NCI-H187 treated with DMSO at 0.1 percent for 48 hours (cell line): Measurements from ENCODE around the gene CCDC194.
"Not testable (repeated sequence)": the region's sequence is repeated elsewhere in the genome, so short reads cannot be mapped to it uniquely, and the experiment has no call there.

Source experiments
- DNase-seq: peaks from one replicate; lab custom pipeline; 2025; lab: John Stamatoyannopoulos, UW

The CCDC194 gene

DNA sequence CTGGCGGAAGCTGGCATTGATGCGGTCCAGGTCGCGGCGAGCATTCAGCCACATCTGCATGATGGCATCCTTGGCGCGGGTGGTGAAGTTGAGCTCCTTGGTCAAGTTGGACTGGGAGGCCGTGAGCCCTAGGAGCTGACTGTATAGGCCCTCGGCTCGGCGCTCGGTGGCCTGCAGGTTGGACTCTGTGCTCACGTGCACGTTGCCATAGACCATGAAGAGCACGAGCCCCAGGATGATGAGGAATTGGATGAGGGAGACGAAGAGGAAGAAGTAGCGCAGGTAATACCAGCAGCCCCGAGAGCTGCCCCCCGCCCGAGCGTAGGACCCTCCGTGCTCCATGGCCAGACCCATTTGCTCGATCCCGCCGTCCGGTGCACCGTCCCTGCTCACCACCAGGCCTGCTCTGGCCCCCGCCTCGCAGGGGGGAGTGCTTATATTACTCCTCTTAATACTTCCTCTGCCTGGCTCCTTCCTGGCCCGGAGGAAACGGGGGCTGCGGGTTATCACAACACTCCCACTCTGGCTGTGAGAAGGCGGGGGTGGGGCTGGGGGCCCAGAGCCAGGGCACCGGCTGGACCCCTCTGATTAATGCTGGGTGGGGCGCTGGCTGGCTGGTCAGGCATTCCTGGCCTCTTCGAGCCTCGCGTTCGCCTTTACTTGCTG is 16.9 kb downstream of the CCDC194 start, which contains the start of gene PLVAP:
TSS of gene PLVAP (minus strand) at position 408 of the 666 bp plus-strand sequence. CDS start at position 354, 54 bp downstream.
- no peak for DNase-seq

DNA sequence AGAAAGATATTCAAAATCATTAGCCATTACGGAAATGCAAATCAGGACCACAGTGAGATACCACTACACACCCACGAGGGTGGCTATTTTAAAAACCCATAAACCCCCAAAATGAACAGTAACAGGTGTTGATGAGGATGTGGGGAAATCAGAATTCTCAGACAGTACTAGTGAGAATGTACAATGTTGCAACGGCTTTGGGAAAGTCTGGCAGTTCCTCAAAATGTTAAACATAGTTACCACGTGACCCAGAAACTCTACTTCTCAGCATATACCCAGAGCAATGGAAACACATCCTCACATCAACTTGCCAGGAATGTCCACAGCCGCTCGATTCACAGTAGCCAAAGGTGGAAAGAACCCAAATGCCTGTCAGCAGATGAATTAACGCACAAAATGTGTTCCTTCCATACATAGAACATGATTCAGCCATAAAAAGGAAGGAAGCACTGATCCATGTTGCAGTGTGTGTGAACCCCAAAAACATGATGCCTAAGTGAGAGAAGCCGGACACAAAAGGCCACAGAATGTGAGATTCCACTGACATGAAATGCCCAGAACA is 23.9 kb downstream of the CCDC194 start:
- no peak for DNase-seq

DNA sequence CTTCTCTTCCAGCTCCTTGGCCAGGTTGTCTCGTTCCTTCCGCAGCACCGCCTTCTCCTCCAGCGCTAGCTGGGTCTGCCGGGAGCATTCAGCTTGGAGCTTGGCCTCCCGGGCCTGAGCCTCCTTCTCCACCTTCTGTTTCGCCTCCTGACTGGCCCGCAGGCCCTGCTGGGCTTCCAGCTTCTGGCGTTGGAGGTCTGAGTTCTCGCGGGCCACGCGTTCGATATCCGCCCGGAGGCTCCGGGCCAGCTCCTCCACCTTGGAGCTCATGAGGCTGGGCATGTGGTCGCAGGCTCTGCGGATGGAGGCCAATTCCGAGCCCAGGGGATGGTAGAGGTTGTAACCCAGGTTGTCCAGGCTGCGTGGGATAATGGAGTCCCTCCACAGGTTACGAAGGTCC is 28.6 kb downstream of the CCDC194 start:
- DNase-seq = no peak

DNA sequence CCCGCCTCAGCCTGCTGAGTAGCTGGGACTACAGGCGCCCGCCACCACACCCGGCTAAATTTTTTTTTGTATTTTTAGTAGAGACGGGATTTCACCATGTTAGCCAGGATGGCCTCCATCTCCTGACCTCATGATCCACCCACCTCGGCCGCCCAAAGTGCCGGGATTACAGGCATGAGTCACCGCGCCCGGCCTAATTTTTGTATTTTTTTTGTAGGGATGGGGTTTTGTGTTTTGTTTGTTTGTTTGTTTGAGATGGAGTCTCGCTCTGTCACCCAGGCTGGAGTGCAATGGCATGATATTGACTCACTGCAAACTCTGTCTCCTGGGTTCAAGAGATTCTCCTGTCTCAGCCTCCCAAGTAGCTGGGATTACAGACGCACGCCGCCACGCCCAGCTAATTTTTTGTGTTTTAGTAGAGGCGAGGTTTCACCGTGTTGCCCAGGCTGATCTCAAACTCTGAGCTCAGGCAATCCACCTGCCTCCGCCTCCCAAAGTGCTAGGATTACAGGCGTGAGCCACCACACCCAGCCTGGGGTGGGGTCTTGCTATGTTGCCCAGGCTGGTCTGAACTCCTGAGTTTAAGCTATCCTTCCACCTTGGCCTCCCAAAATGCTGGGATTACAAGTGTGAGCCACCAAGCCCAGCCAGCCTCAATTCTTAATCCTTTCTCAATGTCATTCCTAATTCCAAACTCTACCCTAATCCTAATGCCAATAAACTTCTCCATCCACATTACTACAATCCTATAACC is 30.0 kb downstream of the CCDC194 start:
- DNase-seq = not testable (repeated sequence)

DNA sequence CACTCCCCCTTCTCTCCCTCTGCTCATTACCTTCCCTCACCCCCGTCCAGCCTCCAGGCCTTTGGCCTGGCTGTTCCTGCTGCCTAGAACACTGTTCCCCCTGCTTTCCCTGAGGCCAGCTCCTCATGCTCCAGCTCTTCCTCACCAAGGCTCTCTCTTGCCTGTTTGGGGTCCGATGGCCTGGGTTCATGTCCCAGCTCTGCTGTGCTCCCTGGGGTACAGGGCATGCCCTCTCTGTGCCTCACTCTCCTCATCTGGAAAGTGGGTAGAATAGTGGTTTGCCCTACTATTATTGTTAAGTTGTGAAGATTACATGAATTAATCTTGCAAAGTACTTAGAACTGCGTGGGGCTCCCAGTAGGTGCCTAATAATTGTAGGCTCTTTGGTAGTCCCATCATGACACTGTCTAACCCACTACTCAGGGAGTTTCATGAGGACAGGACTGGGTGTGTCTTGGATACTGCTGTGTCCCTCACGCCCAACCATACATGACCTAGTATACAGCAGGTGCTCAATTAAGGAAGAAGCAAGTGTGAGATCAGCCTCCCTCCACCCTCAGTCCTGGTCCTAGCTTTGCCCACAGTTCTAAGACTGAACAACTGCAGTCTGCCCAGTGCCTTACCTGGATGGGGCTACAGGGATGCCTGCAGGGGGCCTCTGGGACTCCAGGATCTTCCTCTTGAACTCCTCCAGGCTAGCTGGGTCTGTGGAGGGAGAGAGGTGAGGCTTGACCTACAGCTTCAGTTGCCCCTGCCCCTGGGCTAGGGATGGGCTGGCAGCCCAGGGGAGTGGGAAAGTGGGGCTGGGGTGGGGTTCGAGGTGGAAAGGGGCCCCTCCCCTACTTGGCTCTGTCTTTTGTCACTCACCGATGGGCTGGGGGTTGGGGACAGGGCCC is 33.8 kb downstream of the CCDC194 start:
- DNase-seq = no peak

DNA sequence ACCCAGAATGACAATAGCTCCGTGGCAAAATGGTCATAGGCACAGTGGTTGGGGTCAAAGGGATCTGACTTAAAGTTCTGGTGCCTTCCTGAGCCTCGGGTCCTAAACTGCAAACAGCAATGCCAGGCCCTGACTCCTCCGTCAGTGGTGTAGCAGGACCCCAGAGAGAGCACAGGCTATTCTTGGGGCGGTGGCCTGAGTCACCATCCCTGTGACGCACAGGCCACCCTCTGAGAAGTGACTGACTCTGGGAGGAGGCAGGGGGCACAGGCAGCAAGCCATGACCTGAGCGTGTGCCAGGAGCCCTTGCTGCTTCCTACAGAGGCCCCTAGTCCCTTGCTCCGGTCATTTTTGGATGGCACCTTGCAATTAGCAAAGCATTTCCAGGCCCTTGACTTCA is 35.6 kb downstream of the CCDC194 start:
- DNase-seq = no peak

DNA sequence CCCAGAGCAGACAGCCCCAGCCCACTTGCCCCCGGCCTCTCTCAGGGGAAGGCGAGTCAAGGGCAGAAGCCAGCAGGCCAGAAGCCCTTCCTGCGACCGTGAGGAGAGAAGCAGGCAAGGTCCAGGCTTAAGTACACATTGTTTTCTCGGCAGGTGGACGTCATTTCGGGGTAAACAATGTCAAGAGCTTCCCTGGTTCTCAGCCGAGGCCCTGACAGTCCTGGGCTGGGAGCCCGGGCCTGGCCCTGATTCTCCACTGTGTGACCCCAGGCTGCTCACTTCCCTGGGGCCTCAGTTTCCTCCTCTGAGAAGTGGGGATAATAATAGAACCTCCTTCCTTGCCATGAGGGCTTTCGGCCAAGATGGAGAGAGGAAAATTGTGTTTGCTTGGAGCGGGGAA is 36.3 kb downstream of the CCDC194 start:
- DNase-seq = no peak

DNA sequence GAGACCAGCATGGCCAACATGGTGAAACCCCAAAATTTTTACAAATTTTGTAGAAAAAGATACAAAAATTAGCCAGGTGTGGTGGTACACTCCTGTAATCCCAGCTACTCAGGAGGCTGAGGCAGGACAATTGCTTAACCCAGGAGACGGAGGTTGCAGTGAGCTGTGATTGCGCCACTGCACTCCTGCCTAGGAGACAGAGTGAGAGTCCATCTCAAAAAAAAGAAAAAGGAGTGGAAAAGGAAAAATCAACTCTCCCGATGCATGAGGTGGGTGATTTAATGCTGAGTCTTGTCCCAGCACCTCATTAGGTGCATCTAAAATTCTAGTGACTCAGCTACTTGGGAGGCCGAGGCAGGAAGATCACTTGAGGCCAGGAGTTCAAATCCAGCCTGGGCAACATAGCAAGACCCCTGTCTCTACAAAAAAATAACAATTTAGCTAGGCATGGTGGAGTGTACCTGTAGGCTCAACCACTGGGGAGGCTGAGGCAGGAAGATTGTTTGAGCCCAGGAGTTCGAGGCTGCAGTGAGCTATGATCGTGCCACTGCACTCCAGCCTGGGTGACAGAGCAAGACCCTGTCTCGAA is 36.8 kb downstream of the CCDC194 start:
- DNase-seq = no peak

DNA sequence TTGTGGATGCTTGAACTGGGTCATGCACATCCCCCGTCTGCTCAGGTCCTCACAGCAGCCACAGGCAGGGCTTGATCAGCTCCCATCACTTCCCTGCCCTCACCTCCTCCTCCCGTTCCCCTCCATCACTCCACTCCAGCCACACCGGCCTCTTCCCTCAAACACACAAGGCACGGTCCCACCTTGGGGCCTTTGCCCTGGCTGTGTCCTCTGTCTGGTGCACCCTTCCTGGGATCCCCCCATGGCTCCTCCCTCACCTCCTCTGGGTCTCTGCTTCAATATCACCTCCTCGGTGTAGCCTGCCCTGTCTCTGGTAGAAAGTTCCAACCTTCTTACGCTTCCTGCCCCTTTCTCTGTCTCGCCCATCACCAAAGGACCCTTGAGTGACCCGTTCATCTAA is 40.6 kb downstream of the CCDC194 start:
- no peak for DNase-seq

DNA sequence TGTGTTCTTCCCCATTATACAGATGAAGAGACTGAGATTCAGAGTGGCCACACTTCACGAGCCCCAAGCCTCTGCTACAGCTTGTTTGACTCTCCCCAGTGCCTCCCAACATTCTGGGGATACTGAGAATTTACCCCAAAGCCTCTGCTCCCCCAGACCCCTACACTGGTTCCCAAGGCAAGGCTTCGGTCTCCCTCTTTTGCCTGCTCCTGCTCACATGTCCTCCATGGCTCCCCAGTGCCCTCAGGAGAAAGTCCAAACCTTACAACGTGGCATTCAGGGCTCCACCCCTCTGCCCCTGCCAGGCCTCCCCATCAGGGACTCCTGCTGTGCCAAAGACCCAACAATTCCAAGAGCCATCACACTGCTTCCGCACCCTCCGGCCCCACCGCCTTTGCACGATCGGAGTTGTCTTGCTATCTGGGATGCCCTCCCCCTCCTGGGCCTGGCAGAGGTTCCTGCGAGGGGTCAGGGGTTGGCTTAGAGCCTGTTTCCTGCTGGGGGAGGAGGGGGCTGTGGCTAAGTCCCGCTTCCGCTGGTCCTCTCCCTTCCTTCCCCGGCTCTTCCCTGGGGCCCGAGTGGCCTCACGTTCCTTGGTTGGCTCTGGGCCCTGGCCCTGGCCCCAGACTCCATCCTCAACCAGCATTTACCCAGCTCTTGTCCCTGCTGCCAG is 41.3 kb downstream of the CCDC194 start:
- DNase-seq = no peak

DNA sequence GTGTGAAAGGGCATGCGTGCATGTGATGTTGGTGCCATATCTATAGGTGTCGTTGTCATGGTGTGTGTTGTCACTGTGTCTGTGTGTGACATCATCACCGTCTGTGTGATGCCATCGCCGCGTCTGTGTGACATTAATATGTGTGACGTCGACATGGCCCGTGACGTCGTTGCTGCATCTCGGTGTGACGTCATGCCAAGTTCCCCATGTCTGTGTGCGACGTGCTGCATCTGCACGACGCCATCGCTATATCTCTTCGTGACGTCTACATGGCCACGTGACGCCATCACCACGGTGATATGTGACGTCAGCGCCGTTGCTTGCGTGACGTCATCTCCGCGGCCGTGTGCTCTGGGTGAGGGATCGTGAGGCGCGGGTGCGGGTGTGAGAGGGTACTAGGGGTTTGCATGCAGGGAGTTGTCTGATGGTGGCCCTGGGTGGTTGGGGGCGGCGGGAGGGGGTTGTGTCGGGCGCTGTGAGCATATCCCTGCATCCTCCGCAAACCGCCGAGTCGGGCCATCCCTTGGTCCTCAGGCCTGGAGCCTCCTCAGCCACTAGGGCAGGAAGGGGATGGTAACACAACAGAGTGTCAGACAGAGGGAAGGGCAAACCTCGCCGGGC is 42.1 kb downstream of the CCDC194 start:
- DNase-seq = no peak

DNA sequence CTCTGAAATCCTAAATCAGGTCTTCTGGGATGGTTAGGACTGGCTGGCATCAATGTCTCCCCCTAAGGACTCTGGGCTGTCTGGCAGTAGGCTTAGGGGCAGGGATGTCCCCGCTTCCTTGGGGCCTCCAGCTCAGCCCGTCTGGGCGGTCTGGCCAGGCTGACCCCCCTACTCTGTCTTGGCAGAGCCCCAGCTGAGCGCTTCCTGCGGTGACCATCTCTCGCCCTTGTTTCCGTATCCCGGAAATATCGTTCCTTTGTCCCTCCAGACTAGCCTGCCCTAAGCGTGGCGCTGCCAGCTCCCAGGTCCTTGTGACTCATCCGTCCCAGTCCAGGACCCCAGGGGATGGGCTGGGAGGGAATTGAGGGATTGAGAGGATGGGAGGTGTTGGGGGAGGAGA is 45.3 kb downstream of the CCDC194 start:
- no peak for DNase-seq

DNA sequence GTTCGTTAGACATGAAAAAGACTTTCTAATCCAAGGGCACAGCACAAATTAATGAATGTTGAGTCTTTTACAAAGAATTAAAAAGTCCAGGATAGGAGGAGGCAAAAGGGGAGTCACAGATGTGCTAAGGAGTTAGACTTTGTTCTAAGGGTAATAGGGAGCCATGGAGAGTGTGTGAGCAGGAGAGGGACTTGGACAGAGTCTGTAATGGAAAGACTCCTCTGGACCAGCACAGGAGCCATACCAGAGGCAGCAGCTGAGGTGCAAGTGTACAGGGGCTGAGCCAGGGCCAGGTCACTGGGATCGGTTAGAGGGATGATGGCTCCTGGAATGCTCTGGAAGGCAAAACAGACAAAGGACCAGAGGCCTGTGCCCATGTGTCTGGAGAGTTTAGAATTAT is 46.1 kb downstream of the CCDC194 start:
- no peak for DNase-seq

DNA sequence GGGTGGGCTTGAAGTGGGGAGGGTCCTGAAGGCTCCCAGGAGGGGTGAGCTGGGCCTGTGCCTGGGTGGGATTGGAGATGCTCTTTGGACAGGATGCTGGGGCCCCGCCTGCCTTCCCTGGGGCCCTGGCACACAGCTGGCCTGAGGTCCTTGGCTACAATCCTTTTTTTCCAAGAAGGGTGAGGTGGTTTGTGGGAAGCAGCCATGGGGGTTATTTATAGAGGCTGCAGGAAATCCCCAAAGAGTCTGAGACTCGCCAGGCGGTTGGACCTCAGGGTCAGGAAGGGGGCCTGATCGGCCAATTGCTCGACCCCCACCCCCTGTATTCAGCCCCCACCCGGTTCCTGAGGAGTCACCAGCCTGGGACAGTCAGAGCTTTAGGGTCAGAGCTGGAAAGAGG is 46.6 kb downstream of the CCDC194 start:
- no peak for DNase-seq

DNA sequence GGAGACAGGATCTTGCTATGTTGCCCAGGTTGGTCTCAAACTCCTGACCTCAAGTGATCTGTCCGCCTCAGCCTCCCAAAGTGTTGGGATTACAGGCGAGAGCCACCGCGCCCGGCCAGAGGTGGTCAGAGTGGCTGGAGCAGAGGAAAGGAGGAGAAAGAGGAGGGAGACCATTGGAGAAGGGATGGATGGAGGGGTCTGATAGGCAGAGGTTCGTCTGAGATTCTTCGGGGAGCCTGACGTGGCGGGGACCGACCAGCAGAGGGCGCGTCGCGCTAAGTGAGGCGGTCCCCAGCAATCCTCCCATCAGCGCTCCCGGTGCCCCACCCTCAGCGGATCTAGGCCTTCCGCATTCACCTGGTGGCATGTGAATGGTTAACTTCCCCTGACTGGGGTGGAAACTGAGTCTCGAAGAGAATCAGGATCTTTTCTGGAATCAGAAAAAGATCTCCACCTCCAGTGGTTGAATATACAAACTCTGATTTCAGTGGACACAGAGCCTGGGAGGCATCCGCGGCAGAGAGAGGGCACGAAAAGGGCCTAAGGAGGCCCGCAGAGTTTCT is 47.8 kb downstream of the CCDC194 start:
- DNase-seq = no peak

DNA sequence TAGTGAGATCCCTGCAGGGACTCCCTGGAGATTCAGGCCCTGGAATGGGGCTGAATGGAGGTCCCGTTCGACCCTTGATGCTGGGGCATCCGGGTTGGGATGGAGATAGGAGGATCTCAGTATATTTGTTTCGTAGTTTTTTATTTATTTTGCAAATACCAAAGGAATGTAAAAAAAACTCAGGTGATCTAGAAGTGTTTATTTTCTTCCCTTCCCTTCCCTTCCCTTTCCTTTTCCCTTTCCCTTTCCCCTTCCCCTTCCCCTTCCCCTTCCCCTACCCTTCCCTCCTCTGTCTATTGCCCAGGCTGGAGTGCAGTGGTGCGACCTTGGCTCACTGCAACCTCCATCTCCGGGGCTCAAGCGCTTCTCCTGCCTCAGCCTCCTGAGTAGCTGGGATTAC is 52.2 kb downstream of the CCDC194 start:
- no peak for DNase-seq

DNA sequence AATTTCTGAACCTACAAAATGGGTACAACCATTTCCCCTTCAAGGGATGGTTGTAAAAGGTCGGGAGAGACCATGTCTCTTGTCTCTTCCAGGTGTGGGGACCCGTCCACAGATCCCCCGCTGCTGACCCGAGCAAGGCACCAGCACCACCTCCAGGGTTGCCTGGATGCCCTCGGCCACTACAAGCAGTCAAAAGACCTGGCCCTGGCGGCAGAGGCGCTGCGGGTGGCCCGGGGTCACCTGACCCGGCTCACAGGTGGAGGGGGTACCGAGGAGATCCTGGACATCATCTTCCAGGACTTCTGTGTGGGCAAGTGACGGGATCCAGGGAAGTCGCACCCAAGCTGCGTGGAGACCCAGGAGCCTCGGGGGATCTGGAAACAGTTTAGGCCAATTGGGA is 52.6 kb downstream of the CCDC194 start:
- no peak for DNase-seq

DNA sequence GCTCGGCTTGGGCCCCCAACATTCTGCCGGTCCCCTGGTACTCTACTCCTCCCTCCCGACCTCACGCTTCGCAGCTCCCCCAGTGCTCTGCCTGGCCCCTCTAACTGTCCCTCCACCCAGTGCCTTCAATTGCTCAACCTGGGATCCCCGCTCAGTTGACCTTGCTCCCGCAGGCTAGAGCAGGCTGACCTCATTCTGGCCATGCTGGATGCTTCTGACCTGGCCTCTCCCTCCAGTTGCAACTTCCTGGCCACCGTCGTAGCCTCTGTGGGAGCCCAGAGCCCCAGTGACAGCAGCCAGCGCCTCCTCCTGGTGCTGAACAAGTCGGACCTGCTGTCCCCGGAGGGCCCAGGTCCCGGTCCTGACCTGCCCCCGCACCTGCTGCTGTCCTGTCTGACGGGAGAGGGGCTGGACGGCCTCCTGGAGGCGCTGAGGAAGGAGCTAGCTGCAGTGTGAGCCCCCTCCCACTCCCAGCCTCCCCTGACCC is 53.1 kb downstream of the CCDC194 start:
- no peak for DNase-seq
